Measurements from ENCODE around the gene KRTAP15-1.

KRTAP15-1 gene

DNA sequence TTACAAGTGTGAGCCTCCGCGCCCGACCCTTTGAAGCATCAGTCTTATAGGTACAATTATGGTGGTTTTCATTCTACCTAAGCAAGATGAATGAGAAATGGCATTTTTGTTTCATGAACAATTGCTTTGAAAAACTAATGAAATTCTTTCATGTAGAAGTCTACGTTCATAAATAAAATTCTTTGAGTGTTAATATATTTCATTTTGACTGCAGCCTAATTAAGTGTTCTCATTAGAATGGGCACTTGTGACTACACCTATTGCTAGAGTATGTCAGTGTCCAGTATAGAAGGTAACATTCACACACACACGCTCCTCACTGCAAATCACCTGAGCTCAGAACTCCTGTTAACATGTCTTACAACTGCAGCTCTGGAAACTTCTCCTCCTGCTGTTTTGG, at the start of gene KRTAP15-1:
KRTAP15-1 (plus strand) TSS at position 301 of the 400 bp plus-strand sequence; CDS start at position 354, 53 bp downstream.
- FAIRE-seq: no peak

GRCh38 chr21:30391492-30392025, 48.5 kb upstream of the KRTAP15-1 start:
- FAIRE-seq: no peak

DNA sequence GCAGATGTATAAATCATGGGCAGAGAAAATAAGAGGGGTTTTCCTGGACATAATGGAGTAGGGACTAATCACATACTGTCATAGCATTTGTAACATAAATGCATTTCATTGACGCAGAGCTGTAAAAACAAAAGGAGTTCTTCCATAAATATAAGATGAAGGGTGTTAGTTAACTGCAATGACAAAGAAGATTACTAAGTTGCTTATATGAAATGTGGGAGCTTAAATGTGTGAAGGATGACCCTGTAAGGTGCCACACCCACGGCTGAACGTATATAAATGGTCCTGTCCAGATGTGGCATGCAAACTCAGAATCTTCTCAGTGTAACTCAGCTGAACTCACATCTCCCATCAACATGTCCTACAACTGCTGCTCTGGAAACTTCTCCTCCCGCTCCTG, 44.3 kb upstream of the KRTAP15-1 start, which contains the start of gene KRTAP13-1:
KRTAP13-1 (plus strand) TSS at position 301 of the 400 bp plus-strand sequence; CDS start at position 357, 56 bp downstream.
- FAIRE-seq: no peak

DNA sequence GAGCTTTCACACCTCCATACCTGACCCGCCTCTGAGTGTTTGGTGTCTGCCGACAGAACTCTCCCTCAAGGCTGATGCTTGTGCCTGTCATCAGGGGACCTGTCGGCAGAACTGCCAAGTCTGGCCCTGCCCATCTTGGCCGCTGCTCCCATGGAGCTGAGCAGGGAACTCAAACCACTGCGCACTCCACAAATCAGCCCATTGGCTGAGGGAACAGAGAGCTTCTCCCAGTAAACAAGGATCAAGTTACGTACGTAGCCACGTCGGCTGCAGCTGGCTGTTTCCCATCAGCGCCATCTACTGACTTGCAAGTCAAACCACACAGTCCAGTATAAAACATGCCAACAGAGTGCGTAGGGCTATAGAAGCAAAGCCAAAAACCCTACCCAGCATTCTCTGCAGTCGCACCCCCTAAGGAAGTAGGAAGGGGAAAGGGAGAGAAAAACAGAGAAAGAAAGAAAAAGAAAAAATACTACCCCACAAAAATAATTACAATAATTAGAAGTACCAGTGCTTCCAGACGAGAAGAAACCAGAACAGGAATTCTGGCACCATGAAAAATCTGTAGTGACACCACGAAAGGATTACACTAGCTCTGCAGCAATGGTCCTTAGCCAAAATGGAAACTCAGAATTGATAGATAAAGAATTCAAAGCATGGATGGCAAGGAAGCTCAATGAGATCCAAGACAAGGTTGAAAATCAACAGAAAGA, 31.1 kb upstream of the KRTAP15-1 start:
- FAIRE-seq: no peak

DNA sequence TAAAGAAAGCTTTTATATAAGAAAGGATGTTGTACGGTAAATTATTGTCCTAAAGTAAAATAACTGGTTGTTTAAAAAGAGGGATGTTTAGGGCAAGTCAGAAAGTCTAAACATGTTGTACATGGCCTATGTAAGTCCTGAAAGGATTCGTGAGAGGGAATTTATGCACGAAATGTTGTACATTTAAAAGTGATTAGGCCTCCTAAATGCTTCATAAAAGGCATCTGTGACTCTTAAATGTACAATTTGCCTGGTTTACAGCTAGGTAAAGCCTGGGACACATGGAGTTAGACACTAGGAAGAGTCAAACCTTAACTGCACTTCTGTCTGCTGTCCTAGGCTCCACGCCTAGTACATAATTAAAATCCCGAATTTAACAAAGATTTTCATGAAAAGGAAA, 24.1 kb upstream of the KRTAP15-1 start:
- FAIRE-seq: no peak

DNA sequence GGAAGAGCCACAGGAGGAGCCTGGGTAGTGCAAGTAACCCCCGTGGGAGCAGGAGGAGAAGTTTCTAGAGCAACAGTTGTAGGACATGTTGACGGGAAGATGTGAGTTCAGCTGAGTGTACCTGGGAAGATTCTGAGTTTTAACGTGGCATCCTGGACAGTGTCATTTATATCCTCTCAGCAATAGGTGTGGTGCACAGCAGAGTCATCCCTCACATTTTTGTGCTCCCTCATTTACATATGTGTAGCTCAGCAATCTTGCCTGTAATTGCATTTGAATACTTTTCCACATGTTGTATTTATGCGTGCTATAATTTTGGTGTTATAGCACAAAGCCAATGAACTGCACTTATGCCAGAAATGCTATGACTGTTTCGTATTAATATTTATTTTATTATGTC, 14.2 kb upstream of the KRTAP15-1 start, which contains the start of gene KRTAP13-3:
KRTAP13-3 (minus strand) TSS at position 101 of the 400 bp plus-strand sequence; CDS start at position 87, 14 bp downstream.
- no peak for FAIRE-seq

GRCh38 chr21:30426731-30427130, 13.3 kb upstream of the KRTAP15-1 start:
- no peak for FAIRE-seq

- no peak for FAIRE-seq
Observed at GRCh38 chr21:30430170-30430655, 9.9 kb upstream of the KRTAP15-1 start, which contains the start of gene KRTAP13-4. Gene KRTAP13-4 (plus strand): TSS chr21:30430220. CDS start chr21:30430276, 56 bp downstream.

- no peak for FAIRE-seq
Observed at GRCh38 chr21:30434033-30434631, 5.9 kb upstream of the KRTAP15-1 start.

DNA sequence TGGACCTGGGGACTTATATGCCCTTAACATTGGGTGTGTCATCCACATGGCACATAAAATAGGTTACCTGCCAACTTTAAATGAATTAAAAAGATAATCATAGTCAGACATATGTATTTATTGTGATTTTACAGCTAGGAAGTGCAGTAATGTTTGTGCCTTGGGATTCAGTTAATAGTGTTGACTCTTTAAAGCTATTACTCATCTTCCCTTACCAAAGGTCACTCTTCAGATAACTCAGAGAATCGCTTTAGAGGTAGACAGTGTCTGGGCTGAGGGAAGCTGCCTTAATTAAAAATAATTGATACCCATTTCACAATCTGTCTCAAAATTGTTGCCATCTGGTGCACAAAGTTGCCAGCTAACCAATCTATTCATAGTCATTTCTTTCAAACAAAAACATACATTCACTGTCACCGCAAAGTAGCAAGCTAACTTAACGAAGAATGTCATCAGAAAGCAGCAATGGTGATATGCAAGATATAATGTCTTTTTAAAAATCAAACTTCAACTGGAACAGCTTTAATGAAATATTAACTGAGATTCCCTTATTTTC, 3.0 kb upstream of the KRTAP15-1 start:
- no peak for FAIRE-seq

GRCh38 chr21:30443226-30443625, 3.2 kb downstream of the KRTAP15-1 start:
- no peak for FAIRE-seq

GRCh38 chr21:30444204-30444603, 4.1 kb downstream of the KRTAP15-1 start:
- no peak for FAIRE-seq

DNA sequence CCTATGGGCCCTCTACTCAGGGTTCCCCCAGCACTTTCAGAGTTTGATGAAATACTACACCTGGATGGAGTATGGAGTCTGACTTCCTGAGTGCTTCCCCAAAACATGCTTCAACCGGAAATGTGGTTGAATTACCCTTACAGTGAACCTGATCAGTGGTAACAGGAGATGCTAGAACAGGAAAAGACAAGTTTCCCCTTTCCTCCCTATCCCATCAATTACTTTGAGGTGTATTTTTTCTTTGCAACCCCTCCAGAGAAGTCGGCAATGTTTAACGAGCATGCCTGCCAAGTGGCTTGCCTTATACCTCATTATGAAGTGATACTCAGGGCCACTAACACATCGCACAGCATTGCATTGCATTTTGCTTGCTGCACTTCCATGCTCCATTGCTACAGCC, 7.0 kb downstream of the KRTAP15-1 start:
- FAIRE-seq: no peak

GRCh38 chr21:30448514-30448913, 8.4 kb downstream of the KRTAP15-1 start:
- no peak for FAIRE-seq

DNA sequence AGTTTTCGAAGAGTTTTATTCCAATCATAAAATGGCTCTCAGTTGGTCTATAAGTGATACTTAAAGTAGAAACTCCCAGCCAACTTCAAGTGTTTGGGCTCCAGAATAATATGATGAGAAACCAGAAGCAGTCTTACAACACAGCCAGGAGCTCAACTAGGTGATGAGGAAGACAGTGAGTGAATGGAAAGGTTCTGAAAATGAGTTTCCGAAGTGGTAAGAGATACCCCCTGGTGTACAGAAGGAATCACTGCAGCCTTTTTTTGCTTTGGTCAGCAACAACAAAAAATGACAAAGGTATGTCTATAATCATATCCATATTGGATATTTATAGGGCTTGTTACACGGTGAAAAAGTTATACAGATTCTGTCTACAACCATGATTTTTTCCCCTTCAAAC, 23.6 kb downstream of the KRTAP15-1 start:
- no peak for FAIRE-seq

GRCh38 chr21:30468900-30469714, 29.0 kb downstream of the KRTAP15-1 start:
- no peak for FAIRE-seq

GRCh38 chr21:30478004-30478403, 37.9 kb downstream of the KRTAP15-1 start:
- no peak for FAIRE-seq

DNA sequence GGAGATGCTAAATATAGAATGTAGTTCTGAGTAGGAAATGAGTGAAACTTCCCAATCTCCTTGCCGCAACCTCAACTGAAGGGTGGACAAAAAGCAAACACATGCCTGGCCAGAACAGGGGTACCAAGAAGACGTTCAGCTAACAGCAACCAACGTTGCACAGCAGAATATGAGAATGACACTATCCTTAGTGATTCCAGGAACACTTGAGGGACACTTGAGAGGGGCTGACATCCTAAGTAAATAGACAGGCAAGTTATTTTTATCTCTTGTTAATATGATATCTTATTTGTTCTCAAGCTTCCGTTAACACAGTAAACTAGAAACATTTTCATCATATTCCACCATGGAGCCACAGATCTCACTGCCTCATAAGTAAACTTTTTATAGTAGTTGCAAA, 39.2 kb downstream of the KRTAP15-1 start:
- FAIRE-seq: no peak

GRCh38 chr21:30480145-30480544, 40.1 kb downstream of the KRTAP15-1 start, which contains the start of gene KRTAP19-1:
Gene KRTAP19-1 (minus strand): TSS chr21:30480367. CDS start chr21:30480317, 50 bp downstream.
- FAIRE-seq: no peak

DNA sequence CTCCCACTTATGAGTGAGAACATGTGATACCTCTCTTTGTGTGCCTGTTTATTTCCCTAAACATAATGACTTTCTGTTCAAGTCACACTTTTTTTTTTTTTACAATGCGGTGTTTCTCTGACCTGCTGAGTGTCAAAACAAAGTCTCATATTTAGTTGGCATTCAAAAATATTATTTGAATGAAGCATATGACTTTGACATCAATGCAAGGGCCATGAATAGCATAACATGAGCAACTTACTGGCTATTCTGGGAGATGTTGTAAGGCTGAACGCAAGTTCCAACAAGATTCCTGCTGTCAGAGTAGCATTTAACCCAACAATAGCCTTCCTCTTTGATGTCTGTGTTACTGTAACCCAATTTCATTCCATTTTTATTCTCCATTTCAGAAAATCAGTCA, 42.1 kb downstream of the KRTAP15-1 start:
- FAIRE-seq: no peak

DNA sequence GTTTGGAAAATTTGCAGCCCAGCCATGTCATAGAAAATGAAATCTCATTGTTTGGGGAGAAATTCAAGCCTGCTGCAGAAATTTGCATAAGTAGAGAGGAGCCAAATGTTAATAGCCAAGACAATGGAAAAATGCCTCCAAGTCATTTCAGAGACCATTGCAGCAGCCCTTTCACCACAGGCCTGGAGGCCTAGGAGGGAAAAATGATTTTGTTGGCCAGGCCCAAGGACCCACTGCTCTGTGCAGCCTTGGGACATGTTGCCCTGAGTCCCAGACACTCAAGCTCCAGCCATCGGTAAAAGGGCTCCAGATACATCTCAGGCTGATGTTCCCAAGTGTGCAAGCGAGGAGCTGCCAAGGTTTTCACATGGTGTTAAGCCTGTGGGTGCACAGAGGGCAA, 46.1 kb downstream of the KRTAP15-1 start:
- FAIRE-seq: no peak

GRCh38 chr21:30487336-30487735, 47.3 kb downstream of the KRTAP15-1 start, which contains the start of gene KRTAP19-2:
Gene KRTAP19-2 (minus strand): TSS chr21:30487436. CDS start chr21:30487348, 88 bp downstream.
- no peak for FAIRE-seq

Measured in endometrium (tissue), 2 donors.